ENCODE results near the gene NEUROD1. TPM values are rescaled to one million over a fixed set of nuclear protein-coding genes. Genes with fewer than 3 reads are reported as not detected.

NEUROD1 gene
- total RNA-seq, 1 donor from 2014 or later, result not detected

DNA sequence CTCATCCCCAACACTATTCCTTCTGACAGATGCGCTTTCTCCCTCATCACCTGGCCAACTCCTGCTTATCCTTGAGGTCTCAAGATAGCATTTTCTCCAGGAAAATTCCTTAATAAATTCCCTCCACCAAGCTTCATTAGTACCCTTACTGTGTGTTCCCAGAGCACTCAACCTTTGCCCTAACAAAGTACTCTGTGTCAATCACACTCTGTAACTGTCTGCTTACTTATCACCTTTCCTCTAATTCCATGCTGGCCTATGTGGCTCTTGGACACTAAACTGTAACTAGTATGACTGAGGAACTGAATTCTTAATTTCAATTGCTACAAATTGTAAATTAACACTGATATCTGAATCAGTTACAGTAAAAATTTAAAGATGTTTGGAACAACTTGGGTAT lies 17.9 kb upstream of the NEUROD1 start:
- Mint-ChIP-seq H3K36me3 (ENCODE audit: low read depth) (peaks cover 1% of the 10 kb centered on the region), H3K27me3 (ENCODE audit: low read depth) (peaks cover 22% of the 10 kb centered on the region), H3K4me3 (ENCODE audit: unreplicated experiment) (no peak overlapping the region), H3K4me1 (ENCODE audit: low read depth) (peaks cover 3% of the 10 kb centered on the region), H3K9me3 (ENCODE audit: low read depth) (peaks cover 5% of the 10 kb centered on the region), H3K27ac (ENCODE audit: unreplicated experiment) (no peak overlapping the region)
- no peak for DNase-seq (ENCODE audit: low spot score)
- TF ChIP-seq, protein P1, sequence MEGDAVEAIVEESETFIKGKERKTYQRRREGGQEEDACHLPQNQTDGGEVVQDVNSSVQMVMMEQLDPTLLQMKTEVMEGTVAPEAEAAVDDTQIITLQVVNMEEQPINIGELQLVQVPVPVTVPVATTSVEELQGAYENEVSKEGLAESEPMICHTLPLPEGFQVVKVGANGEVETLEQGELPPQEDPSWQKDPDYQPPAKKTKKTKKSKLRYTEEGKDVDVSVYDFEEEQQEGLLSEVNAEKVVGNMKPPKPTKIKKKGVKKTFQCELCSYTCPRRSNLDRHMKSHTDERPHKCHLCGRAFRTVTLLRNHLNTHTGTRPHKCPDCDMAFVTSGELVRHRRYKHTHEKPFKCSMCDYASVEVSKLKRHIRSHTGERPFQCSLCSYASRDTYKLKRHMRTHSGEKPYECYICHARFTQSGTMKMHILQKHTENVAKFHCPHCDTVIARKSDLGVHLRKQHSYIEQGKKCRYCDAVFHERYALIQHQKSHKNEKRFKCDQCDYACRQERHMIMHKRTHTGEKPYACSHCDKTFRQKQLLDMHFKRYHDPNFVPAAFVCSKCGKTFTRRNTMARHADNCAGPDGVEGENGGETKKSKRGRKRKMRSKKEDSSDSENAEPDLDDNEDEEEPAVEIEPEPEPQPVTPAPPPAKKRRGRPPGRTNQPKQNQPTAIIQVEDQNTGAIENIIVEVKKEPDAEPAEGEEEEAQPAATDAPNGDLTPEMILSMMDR (IDR thresholded peaks at IDR 0.05), result no peak

GRCh38 chr2:181697571-181697970 lies 17.3 kb upstream of the NEUROD1 start:
- Mint-ChIP-seq H3K36me3 (ENCODE audit: low read depth) (no peaks in the 10 kb centered on the region), H3K4me1 (ENCODE audit: low read depth) (peaks cover 3% of the 10 kb centered on the region), H3K27ac (ENCODE audit: unreplicated experiment) (no peak overlapping the region), H3K4me3 (ENCODE audit: unreplicated experiment) (no peak overlapping the region), H3K27me3 (ENCODE audit: low read depth) (peaks cover 22% of the 10 kb centered on the region), H3K9me3 (ENCODE audit: low read depth) (peaks cover 3% of the 10 kb centered on the region)
- TF ChIP-seq, protein P1 (IDR thresholded peaks at IDR 0.05), result no peak
- DNase-seq (ENCODE audit: low spot score), result no peak

DNA sequence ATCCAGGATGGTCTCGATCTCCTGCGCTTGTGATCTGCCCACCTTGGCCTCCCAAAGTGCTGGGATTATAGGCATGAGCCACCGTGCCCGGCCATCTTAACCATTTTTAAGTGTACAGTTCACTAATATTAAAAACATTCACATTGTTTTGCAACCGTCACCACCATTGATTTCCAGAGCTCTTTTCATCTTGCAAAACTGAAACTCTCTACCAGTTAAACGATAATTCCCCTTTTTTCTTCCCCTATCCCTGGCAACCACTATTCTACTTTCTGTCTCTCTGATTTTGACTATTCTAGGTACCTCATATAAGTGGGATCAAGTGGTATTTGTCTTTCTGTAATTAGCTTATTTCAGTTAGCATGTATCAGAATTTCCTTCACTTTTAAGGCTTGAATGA lies 16.8 kb upstream of the NEUROD1 start:
- Mint-ChIP-seq H3K4me3 (ENCODE audit: unreplicated experiment) (no peak overlapping the region), H3K4me1 (ENCODE audit: low read depth) (peaks cover 3% of the 10 kb centered on the region), H3K9me3 (ENCODE audit: low read depth) (no peaks in the 10 kb centered on the region), H3K27me3 (ENCODE audit: low read depth) (peaks cover 24% of the 10 kb centered on the region), H3K36me3 (ENCODE audit: low read depth) (no peaks in the 10 kb centered on the region), H3K27ac (ENCODE audit: unreplicated experiment) (no peak overlapping the region)
- TF ChIP-seq, protein P1 (IDR thresholded peaks at IDR 0.05), result no peak
- DNase-seq (ENCODE audit: low spot score), result no peak

- TF ChIP-seq, protein P1 (IDR thresholded peaks at IDR 0.05), result no peak
- Mint-ChIP-seq H3K27me3 (ENCODE audit: low read depth) (peaks cover 37% of the 10 kb centered on the region), H3K4me1 (ENCODE audit: low read depth) (peaks cover 3% of the 10 kb centered on the region), H3K4me3 (ENCODE audit: unreplicated experiment) (no peak overlapping the region), H3K9me3 (ENCODE audit: low read depth) (no peaks in the 10 kb centered on the region), H3K27ac (ENCODE audit: unreplicated experiment) (no peak overlapping the region), H3K36me3 (ENCODE audit: low read depth) (no peaks in the 10 kb centered on the region)
- DNase-seq (ENCODE audit: low spot score), result no peak
Observed at GRCh38 chr2:181694271-181694670, 14.0 kb upstream of the NEUROD1 start.

DNA sequence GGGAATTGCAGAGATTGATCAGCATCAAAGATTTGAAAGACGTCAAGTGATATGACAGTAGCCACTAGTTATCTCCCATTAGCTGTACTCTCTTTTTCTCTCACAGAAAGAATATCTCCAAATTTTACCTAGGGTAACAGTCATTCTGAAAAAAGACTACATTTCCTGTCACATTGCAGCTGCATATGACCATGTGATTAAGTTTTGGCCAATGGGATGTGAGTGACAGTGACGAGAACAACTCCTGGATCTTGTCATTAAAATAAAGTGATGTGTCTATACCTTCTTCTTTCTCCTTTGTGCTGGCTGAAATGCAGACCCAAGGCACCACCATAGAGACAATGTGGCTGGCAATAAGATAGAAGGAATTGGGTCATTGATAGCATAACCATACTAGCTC lies 10.5 kb upstream of the NEUROD1 start:
- DNase-seq (ENCODE audit: low spot score), result no peak
- H3K36me3 Mint-ChIP-seq (ENCODE audit: low read depth), result no peaks in the 10 kb centered on the region
- H3K27ac Mint-ChIP-seq (ENCODE audit: unreplicated experiment), result no peak overlapping the region
- H3K4me1 Mint-ChIP-seq (ENCODE audit: low read depth), result no peaks in the 10 kb centered on the region
- TF ChIP-seq, protein P1 (IDR thresholded peaks at IDR 0.05), result no peak
- H3K27me3 Mint-ChIP-seq (ENCODE audit: low read depth), result peaks cover 52% of the 10 kb centered on the region
- no peak overlapping the region for H3K4me3 Mint-ChIP-seq (ENCODE audit: unreplicated experiment)
- H3K9me3 Mint-ChIP-seq (ENCODE audit: low read depth), result no peaks in the 10 kb centered on the region
